H9 (cell line): ENCODE measurements around the gene PARL. TPM values are rescaled to one million over a fixed set of nuclear protein-coding genes. Genes with fewer than 3 reads are reported as not detected.

ENCODE experiments used
- DNase-seq: peaks from one replicate; pipeline ENCODE4 v3.0.0-alpha.2; 2017
- H2AFZ ChIP-seq: one replicate; pipeline ENCODE4 v1.6.1; 2013; ENCODE audit warnings: mild to moderate bottlenecking, low read length, control low read depth, moderate library complexity
- H2AK5ac ChIP-seq: 2 replicates; pipeline ENCODE4 v1.6.1; 2013; ENCODE audit warnings: low read length, control low read depth, mixed read lengths; ENCODE audit not compliant: insufficient read length
- H2BK120ac ChIP-seq: one replicate; pipeline ENCODE4 v1.6.1; 2013; ENCODE audit warnings: low read depth, mild to moderate bottlenecking, low read length, control low read depth, inconsistent platforms; ENCODE audit not compliant: poor library complexity, severe bottlenecking
- H2BK12ac ChIP-seq: 2 replicates; pipeline ENCODE4 v1.6.1; 2013; ENCODE audit warnings: low read length, control low read depth, mixed read lengths, low read depth; ENCODE audit not compliant: insufficient read length
- H2BK15ac ChIP-seq: 2 replicates; pipeline ENCODE4 v1.6.1; 2013; ENCODE audit warnings: low read depth, low read length, control low read depth
- H2BK20ac ChIP-seq: one replicate; pipeline ENCODE4 v1.6.1; 2013; ENCODE audit warnings: low read depth, mild to moderate bottlenecking, low read length, control low read depth, inconsistent platforms; ENCODE audit not compliant: poor library complexity, severe bottlenecking
- H2BK5ac ChIP-seq: 2 replicates; pipeline ENCODE4 v1.6.1; 2013; ENCODE audit warnings: low read length, control low read depth, mixed read lengths; ENCODE audit not compliant: insufficient read length
- H3K14ac ChIP-seq: 2 replicates; pipeline ENCODE4 v1.6.1; 2013; ENCODE audit warnings: low read length, control low read depth; ENCODE audit not compliant: insufficient read depth
- H3K18ac ChIP-seq: 2 replicates; pipeline ENCODE4 v1.6.1; 2013; ENCODE audit warnings: low read depth, mild to moderate bottlenecking, mixed read lengths, low read length, control low read depth; ENCODE audit not compliant: insufficient read length
- H3K23ac ChIP-seq: 2 replicates; pipeline ENCODE4 v1.6.1; 2013; ENCODE audit warnings: low read length, control low read depth, mixed read lengths, low read depth; ENCODE audit not compliant: insufficient read length
- H3K23me2 ChIP-seq: 2 replicates; pipeline ENCODE4 v1.6.1; 2013; ENCODE audit warnings: low read depth, mild to moderate bottlenecking, mixed read lengths, low read length, control low read depth; ENCODE audit not compliant: insufficient read length, poor library complexity, severe bottlenecking
- H3K27ac ChIP-seq: 2 replicates; pipeline ENCODE4 v1.5.1; 2013; ENCODE audit warnings: low read length, control low read depth, mixed read lengths, low read depth; ENCODE audit not compliant: insufficient read length
- H3K27me3 ChIP-seq: 2 replicates; pipeline ENCODE4 v1.6.1; 2013; ENCODE audit warnings: low read length, control low read depth, inconsistent platforms; ENCODE audit not compliant: insufficient read depth
- H3K4ac ChIP-seq: 2 replicates; pipeline ENCODE4 v1.6.1; 2013; ENCODE audit warnings: low read depth, mild to moderate bottlenecking, control low read depth, inconsistent platforms, low read length, moderate library complexity
- H3K4me1 ChIP-seq: 2 replicates; pipeline ENCODE4 v1.6.1; 2013; ENCODE audit warnings: low read length, control low read depth, inconsistent platforms; ENCODE audit not compliant: insufficient read depth
- H3K4me2 ChIP-seq: 2 replicates; pipeline ENCODE4 v1.6.1; 2013; ENCODE audit warnings: low read length, control low read depth, mixed read lengths; ENCODE audit not compliant: insufficient read length, insufficient read depth
- H3K56ac ChIP-seq: 2 replicates; pipeline ENCODE4 v1.6.1; 2013; ENCODE audit warnings: low read depth, mild to moderate bottlenecking, mixed read lengths, low read length, control low read depth; ENCODE audit not compliant: insufficient read length
- H3K79me1 ChIP-seq: 2 replicates; pipeline ENCODE4 v1.6.1; 2013; ENCODE audit warnings: low read depth, mild to moderate bottlenecking, moderate library complexity, low read length, control low read depth, inconsistent platforms; ENCODE audit not compliant: insufficient read depth, poor library complexity, severe bottlenecking
- H3K79me2 ChIP-seq: 2 replicates; pipeline ENCODE4 v1.6.1; 2013; ENCODE audit warnings: low read length, control low read depth, inconsistent platforms; ENCODE audit not compliant: insufficient read depth
- H3K9ac ChIP-seq: 2 replicates; pipeline ENCODE4 v1.6.1; 2013; ENCODE audit warnings: low read length, control low read depth, mixed read lengths; ENCODE audit not compliant: insufficient read length; ENCODE audit errors: extremely low read depth
- H3K9me3 ChIP-seq: one replicate; pipeline ENCODE4 v1.6.1; 2013; ENCODE audit warnings: low read depth, low read length, inconsistent platforms; ENCODE audit not compliant: control insufficient read depth
- H3T11ph ChIP-seq: one replicate; pipeline ENCODE4 v1.6.1; 2013; ENCODE audit warnings: mild to moderate bottlenecking, low read length, control low read depth, inconsistent platforms
- H4K20me1 ChIP-seq: one replicate; pipeline ENCODE4 v1.6.1; 2013; ENCODE audit not compliant: control insufficient read depth, insufficient read length, insufficient read depth
- H4K5ac ChIP-seq: 2 replicates; pipeline ENCODE4 v1.6.1; 2013; ENCODE audit warnings: low read depth, mild to moderate bottlenecking, mixed read lengths, low read length, control low read depth; ENCODE audit not compliant: insufficient read length
- H4K8ac ChIP-seq: replicated peaks from 2 replicates; pipeline ENCODE4 v1.6.1; 2013; ENCODE audit warnings: low read length, control low read depth, mixed read lengths, low read depth; ENCODE audit not compliant: insufficient read length
- H4K91ac ChIP-seq: 2 replicates; pipeline ENCODE4 v1.6.1; 2013; ENCODE audit warnings: low read depth, mild to moderate bottlenecking, moderate library complexity, mixed read lengths, low read length, control low read depth; ENCODE audit not compliant: insufficient read length
- H3K27ac Mint-ChIP-seq, 3 experiments: 2 replicates in 2 of 3; 3 replicates in 1 of 3; pipeline ENCODE4 v1.8.0; 2020 to 2021; ENCODE audit warnings: mixed read lengths in 3 of 3, mild to moderate bottlenecking in 1 of 3, moderate library complexity in 1 of 3
- H3K27me3 Mint-ChIP-seq: 2 replicates; pipeline ENCODE4 v1.8.0; 2021; ENCODE audit warnings: low read depth, mild to moderate bottlenecking, moderate library complexity, mixed read lengths
- H3K36me3 Mint-ChIP-seq, 3 experiments: 2 replicates in 2 of 3; 3 replicates in 1 of 3; pipeline ENCODE4 v1.8.0; 2020 to 2021; ENCODE audit warnings: low read depth in 3 of 3, mixed read lengths in 3 of 3; ENCODE audit not compliant: insufficient read depth in 1 of 3
- H3K4me1 Mint-ChIP-seq, 2 experiments: 2 replicates each; pipeline ENCODE4 v1.8.0; 2020; ENCODE audit warnings: mixed read lengths in 2 of 2
- H3K4me3 Mint-ChIP-seq, 2 experiments: 2 replicates in 1 of 2; 3 replicates in 1 of 2; pipeline ENCODE4 v1.8.0; 2020 to 2021; ENCODE audit warnings: mild to moderate bottlenecking in 2 of 2, mixed read lengths in 2 of 2, moderate library complexity in 1 of 2
- H3K9me3 Mint-ChIP-seq, 2 experiments: 2 replicates in 1 of 2; 3 replicates in 1 of 2; pipeline ENCODE4 v1.8.0; 2020; ENCODE audit warnings: mild to moderate bottlenecking in 2 of 2, mixed read lengths in 2 of 2, moderate library complexity in 1 of 2
- WGBS: extraction: QIAGEN DNeasy Blood & Tissue Kit; methylation state at CpG from one replicate; pipeline ENCODE4 v1.1.7; 2013; ENCODE audit warnings: missing lambda C conversion rate, low lambda C conversion rate, mixed read lengths; ENCODE audit not compliant: insufficient read length; ENCODE audit errors: extremely low coverage; 5-methylcytosine and 5-hydroxymethylcytosine counted together
- total RNA-seq: library from RNA; stranded (reverse); gene quantifications from 2 replicates; pipeline ENCODE4 v1.2.1, GENCODE V29; 2021
- TF ChIP-seq, protein P1 (sequence below): fragments of 200-600 bp; sonication (generic); conservative IDR thresholded peaks from 3 replicates; pipeline ENCODE4 v1.8.0; 2021; ENCODE audit warnings: antibody characterized with exemption, mild to moderate bottlenecking

The PARL gene
- total RNA-seq, 1 experiment from 2014 or later, result 94.5 TPM

DNA sequence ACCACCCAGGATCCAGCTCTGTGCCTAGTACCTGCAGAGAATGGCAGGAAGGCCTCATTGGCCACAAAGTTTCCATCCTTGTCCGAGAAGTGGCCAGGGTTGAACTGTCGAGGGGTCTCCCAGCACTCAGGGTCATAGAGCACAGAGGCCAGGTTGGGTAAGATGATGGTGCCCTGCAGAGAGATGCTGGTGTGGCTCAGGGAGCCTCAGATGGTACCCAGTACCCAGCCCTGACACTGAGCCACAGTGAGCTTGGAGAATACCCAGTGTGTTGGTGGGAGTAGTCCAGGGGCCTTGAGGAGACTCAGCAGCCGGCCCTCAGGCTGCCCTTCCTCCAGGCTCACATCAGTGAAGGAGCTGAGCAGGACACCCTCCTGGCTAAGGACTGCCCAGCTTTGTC, 11.5 kb upstream of the PARL start:
- Histone ChIP-seq H3K56ac (no peak overlapping the region), H3K14ac (no peak overlapping the region), H3K79me2 (no peaks in the 10 kb centered on the region), H3K9ac (no peak overlapping the region), H3K9me3 (no peaks in the 10 kb centered on the region), H2AK5ac (no peak overlapping the region), H2BK120ac (no peak overlapping the region), H3K27me3 (no peaks in the 10 kb centered on the region), H3K79me1 (no peaks in the 10 kb centered on the region), H3K23me2 (no peaks in the 10 kb centered on the region), H3T11ph (no peak overlapping the region), H3K27ac (no peak overlapping the region), H2BK12ac (no peak overlapping the region), H2BK20ac (no peak overlapping the region), H2BK5ac (no peak overlapping the region), H2AFZ (no peak overlapping the region), H4K20me1 (no peaks in the 10 kb centered on the region), H4K8ac (no peak overlapping the region), H3K23ac (no peak overlapping the region), H2BK15ac (no peak overlapping the region), H3K4me1 (no peaks in the 10 kb centered on the region), H4K91ac (no peak overlapping the region), H4K5ac (no peak overlapping the region), H3K18ac (no peak overlapping the region), H3K4me2 (no peak overlapping the region), H3K4ac (no peak overlapping the region)
- TF ChIP-seq, protein P1, sequence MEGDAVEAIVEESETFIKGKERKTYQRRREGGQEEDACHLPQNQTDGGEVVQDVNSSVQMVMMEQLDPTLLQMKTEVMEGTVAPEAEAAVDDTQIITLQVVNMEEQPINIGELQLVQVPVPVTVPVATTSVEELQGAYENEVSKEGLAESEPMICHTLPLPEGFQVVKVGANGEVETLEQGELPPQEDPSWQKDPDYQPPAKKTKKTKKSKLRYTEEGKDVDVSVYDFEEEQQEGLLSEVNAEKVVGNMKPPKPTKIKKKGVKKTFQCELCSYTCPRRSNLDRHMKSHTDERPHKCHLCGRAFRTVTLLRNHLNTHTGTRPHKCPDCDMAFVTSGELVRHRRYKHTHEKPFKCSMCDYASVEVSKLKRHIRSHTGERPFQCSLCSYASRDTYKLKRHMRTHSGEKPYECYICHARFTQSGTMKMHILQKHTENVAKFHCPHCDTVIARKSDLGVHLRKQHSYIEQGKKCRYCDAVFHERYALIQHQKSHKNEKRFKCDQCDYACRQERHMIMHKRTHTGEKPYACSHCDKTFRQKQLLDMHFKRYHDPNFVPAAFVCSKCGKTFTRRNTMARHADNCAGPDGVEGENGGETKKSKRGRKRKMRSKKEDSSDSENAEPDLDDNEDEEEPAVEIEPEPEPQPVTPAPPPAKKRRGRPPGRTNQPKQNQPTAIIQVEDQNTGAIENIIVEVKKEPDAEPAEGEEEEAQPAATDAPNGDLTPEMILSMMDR, result no peak
- Mint-ChIP-seq H3K36me3 (0 out of 7 replicates have a peak, but pooled peaks cover 0 to 2% (median 0%) of the 10 kb centered on the region in 3 experiments), H3K27me3 (peaks cover 4% of the 10 kb centered on the region; the same call in 1 of the 2 replicates), H3K27ac (no peak overlapping the region; a peak in 1 of 7 replicates), H3K4me3 (no peak overlapping the region), H3K9me3 (peaks cover 5 to 6% of the 10 kb centered on the region in 2 experiments; a peak in 2 of 5 replicates), H3K4me1 (peaks cover 6% of the 10 kb centered on the region in 2 experiments)
- no peak for DNase-seq
- no CpG with 5 or more reads among the region's 3 CpGs for WGBS
